ENCODE data around the gene ADAMTS2. TPM values are rescaled to one million over a fixed set of nuclear protein-coding genes. Genes with fewer than 3 reads are reported as not detected.

The ADAMTS2 gene
- total RNA-seq, 1 donor from 2014 or later = 11.9 TPM

- DNase-seq (ENCODE audit: low spot score) (peak; percentile 42), ATAC-seq (no peak)
Observed at GRCh38 chr5:179258922-179259730, 86.1 kb downstream of the ADAMTS2 start.

DNA sequence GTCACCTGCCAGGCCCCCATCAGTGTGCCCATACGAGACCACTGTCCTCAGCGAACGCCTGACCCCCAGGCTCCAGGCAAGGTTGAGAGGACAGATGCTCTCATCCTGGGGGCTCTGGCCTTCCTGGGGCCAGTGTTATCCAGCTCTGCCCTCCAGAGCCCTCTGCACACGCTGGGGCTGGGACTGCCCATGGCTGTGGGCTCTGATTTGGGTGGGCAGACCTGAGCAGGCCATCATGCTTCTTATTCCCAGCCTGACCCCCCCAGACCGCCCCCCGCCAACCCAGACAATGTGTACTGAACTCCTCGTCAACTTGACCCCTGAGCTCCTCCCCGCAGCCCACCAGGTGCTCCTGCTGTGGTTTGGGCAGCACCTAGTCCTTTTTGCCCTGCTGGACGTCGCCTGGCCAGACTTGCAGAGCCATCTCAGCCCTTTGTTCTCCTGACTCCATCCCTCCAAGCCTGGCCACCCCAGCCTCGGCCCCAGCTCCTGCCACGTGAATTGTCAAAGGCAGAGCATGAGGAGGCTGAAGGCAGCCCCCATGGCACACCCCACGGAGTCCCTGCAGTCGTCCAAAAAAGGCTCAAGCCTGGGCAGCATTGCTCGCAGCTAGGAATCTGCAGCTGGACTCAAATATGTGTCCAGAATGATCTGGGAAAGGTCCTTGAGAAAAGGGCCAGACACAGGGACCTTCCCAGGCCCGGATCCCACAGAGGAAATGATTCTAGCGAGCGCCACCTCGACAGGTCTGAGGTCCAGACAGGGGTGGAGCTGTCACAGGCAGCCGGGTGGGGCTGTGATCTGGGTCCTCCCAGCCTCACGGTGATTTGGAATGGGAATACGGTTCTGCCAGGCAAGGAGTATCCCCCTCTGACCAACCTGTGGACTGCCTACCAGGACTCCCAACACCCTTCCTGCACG is 87.0 kb downstream of the ADAMTS2 start:
- ATAC-seq (no peak), DNase-seq (ENCODE audit: low spot score) (peak; percentile 38)

DNA sequence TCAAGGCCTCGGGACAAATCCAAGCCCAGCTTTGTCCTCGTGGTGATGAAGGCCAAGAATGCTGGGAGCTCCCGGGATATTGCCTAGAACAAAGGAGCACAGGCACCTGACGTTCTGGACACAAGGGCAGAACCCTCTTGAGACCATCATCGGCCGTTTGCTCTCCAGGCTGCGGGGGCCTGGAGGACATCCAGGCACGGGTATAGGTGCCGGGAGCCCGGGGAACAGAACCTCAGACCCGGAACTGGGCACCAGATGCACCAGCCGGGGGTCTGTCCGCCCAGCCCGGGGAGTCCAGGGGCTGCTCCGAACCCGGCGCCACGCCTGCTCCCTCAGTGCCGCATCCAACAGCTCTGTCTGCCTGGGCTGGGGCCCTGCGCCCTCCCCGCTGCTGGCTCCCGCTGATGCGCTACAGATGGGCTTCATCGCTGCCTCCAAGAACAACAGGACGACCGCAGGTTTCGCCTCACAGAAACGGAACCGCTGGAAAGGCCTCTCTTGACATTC is 88.0 kb downstream of the ADAMTS2 start:
- DNase-seq (ENCODE audit: low spot score) = peak; percentile 43
- ATAC-seq = no peak

DNA sequence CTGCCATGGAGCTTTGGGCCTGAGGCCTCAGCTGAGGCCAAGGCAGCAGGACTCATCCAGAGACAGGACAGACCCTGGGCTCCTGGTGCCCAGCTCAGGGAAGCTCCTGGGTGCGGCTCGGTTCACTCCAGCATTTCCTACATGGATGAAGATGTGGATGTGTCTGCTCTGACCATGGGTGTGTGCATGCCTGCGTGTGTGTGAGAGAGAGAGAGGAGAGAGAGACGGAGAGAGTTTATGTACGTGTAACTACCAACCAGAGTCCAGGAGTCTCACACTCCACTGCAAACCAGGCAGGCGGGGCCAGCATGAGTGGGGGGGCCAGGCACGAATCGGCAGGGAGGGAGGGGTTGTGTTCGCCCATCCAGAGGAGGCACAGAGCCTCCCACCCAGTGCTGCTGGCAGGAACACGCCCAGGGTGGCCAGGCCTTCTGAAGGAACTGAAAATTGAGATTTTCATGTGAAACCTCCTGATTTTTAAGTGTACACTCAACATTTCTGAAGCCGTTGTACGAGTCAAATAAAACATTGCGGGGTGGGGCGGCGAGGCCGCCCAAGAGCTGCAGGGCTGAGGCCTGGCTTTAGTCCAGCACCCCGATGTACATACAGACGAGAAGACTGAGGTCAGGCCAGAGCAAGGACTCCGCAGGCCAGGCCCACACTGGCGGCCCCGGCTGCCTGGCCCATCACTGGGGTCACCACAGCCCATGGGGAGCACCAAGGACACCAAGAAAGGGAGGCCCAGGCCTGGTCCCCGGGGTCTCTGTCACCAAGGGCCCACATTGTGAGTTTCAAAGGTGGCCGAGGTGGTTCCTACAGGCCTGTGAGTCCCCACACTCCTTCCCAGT is 88.7 kb downstream of the ADAMTS2 start:
- ATAC-seq = no peak

GRCh38 chr5:179255527-179256327 is 89.5 kb downstream of the ADAMTS2 start:
- peak; percentile 44 for DNase-seq (ENCODE audit: low spot score)
- no peak for ATAC-seq

More for the DNA sequence above, 88.7 kb downstream of the ADAMTS2 start:
- DNase-seq (ENCODE audit: low spot score) = peak; percentile 44

DNA sequence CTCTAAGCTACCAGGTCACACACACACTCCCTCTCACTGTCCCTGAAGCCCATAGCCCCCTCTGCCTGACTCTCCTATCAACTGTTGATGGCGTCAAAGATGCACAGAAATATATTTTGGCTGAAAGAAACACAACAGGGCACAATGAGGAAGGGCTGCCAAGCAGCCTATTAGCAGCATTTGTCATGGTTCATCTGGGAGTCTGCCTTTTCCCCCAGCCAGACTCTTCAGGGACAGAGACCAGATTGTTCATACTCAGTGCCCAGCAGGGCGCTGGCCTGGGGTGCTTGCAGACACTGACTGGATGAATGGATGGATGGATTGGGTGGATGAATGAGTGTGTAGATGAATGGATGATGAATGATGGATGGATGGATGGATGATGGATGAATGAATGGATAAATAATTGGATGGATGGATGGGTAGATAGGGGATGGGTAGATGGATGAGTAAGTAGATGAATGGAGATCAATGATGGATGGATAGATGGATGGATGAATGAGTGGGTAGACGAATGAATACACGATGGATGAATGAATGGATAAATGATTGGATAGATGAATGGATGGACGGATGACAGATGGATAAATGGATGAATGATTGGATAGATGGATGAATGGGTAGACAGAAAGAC is 90.5 kb downstream of the ADAMTS2 start:
- no peak for DNase-seq (ENCODE audit: low spot score)
- ATAC-seq = no peak

DNA sequence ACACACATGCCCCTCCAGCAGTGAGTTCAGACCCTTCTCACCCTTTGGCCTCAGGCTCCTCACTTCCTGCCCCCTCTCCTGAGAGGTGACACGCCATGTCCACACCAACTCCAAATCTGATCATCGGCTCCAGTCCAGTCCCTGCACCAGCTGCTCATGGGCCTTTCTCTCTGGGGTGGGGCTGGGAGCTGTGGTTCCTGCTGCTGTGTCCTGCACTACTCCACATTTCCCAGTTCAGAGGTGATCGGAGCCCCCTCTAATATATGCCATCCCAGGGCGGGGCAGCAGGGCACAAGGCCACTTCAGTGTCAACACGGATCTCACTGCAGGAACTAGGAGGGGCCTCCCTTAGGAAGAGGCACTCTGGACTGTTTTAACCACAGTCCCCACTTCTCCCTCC is 91.5 kb downstream of the ADAMTS2 start:
- DNase-seq (ENCODE audit: low spot score) = peak; percentile 38

GRCh38 chr5:179251276-179251969 is 93.8 kb downstream of the ADAMTS2 start:
- DNase-seq (ENCODE audit: low spot score) (no peak), ATAC-seq (no peak)

More for the DNA sequence above, 91.5 kb downstream of the ADAMTS2 start:
- no peak for ATAC-seq

DNA sequence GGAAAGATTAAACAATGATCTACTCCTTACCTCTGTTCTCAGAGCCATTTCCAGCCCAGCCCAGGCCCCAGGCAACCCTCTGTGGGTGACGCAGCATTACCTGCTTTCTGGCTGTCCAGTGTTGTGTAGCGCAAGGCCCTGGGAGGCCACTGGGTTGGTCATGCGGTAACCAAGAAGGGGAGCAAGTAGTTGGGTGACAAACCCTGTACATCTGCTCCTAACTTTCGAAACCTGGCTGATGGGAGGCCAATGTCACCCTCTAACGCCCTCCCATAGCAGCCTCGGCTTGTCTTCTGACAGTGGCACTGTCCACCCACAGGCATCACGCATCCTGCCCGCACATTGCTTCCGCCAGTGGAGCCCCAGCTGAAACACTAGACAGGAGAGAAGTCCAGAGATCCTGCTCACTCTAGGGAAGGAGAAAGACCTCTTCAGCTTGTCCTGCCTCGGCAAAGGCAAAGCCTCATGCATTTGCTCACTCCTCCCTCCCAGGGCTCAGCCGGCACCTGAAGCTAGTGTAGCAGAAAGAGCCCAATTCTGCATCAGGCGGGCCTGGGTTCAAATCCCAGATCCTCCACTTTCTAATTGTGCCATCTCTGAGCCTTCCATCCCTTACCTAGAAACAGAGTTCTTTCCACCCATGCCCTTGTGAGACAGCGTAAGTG is 94.6 kb downstream of the ADAMTS2 start:
- DNase-seq (ENCODE audit: low spot score) = no peak
- no peak for ATAC-seq

DNA sequence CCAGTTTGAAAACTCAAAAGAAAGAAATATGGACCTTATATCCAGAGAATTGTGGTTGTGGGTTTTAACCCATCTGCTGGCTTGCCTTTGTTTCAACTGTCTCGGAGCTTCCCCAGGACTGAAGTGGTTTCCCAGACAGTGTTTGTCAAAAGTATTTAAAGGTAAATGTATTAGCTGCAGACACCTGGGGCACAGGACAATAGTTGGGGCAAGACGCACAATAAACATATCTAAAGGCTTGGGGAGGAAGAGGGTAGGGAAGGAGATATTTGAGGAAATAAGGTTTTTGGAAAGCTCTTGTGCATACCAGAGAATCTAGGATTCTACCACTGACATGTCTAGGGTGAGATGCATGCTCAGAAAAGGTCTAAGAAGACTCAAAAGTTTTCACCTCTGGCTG is 99.0 kb downstream of the ADAMTS2 start:
- ATAC-seq = no peak
- no peak for DNase-seq (ENCODE audit: low spot score)

DNA sequence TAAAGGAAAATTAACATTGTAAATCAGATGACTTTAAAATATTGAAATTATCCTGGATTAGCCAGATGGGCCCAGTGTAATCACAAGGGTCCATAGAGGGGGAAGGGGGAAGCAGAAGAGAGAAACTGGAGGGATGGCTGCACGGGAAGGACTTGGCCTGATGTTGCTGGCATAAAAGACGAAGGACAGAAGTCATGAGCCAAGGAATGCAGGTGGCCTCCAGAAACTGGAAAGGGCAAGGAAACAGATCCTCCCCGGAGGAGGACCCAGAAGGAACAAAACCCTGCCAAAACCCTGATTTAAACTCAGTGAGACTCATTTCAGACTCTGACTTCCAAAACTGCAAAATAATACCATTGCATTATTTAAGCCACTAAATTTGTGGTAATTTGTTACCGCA is 100.2 kb downstream of the ADAMTS2 start:
- ATAC-seq (no peak), DNase-seq (ENCODE audit: low spot score) (no peak)

GRCh38 chr5:179244044-179244443 is 101.2 kb downstream of the ADAMTS2 start:
- DNase-seq (ENCODE audit: low spot score) = no peak
- ATAC-seq = no peak

DNA sequence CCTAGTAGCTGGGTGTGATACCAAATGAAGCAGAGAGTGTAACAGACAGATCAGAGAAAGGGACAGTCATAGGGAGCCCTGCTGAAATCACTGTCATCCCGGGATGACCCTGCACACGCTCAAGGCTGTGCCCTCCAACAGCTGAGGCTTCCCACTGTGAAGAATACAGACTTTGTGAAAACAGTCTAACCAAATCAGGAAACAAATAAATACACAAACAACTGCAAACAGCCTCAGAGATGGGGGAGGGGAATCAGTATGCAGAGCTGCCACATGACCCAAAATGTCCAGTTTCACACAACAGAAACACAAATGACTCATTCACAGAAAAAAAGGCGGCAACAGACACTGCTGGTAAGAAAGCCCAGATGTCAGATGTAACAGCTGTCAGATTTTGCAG is 101.9 kb downstream of the ADAMTS2 start:
- ATAC-seq (no peak), DNase-seq (ENCODE audit: low spot score) (no peak)

DNA sequence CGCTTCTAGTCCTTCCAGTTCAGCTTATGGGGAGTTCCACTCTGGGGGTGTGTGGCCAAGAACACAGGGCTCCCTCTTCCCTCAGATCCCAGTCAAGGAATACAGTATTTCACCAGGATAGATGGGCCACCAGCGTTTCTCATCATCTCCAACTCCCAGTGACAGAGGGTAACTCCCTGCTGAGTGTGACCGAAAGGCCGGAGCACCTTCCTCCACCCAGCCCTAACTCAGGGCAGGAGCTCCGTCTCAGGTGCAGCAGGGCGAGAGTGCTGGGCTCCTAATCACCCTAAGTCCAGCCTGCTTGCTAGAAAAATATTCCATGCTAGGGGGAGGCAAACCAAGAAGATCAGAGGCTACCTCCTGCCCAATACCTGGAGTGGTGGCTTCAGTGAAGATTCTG is 102.6 kb downstream of the ADAMTS2 start:
- ATAC-seq (no peak), DNase-seq (ENCODE audit: low spot score) (no peak)

DNA sequence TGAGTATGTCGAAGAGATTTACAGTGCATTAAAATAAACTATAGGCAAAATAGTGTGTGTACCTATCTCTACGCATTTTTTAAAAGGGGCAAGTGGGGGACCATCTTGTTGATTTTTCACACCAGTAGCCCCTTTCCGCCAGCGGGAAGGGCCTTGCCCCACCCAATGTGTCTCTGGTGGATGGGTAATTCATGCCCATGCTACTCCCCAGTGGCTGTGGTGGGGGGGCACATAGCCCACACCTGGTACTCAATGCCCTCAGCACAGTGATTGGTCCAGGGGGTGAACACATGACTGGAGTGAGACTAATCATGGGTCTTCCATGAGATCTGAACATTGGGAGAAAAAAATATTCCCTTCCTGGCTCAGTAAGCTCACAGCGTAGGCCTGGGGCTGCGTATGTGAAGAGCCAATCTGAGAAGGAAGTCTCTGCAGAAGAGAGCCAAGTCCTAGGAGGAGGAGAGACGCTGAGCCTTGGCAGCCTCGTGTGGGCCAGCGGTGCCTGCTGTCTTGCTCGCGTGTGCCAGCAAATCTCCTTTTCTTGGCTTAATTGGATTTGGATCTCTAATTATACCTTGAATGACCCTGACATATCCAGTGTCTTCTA is 103.4 kb downstream of the ADAMTS2 start:
- DNase-seq (ENCODE audit: low spot score) (peak; percentile 23), ATAC-seq (no peak)

GRCh38 chr5:179241175-179241574 is 104.1 kb downstream of the ADAMTS2 start:
- no peak for ATAC-seq
- DNase-seq (ENCODE audit: low spot score) = peak; percentile 27

DNA sequence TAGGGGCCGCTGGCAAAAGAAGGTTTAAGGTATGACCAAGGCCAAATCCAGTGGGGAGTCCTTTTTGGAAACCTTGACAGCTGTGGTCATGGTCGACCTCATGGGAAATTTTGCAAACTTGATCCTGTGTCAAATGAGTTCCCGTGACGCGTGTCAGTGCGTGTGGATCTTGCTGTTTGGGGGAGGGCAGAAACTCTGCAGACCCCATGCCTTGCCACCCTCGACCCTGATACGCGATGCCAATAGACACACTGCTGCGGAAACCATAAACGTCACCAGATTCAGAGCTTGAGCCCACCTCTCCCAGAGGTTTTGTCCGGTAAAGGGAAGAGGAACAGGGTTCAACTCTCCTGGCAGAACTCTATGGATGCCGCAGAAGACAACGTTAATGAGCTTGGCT is 104.7 kb downstream of the ADAMTS2 start:
- ATAC-seq = no peak
- DNase-seq (ENCODE audit: low spot score) = no peak
